ENCODE measurements around the gene NRG3.

NRG3 gene

DNA sequence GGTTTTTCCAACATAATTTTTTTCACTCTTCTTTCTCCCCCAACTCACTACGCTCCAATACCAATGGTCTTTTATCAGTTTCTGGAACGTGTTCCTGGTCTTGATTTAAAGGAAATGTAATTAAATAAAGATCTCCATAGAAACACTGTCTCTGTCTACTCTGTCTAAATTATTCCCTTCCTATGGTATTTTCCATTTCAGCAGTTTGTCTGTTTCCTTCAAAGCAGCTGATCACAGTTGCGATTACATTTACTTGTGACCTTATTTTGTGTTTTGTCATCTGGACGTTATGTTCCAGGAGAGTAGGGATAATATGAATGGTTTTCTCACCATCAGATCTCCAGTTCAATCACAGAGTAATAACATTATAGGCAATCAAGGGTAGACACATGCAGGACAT is 359.2 kb downstream of the NRG3 start:
- no peak for DNase-seq

GRCh38 chr10:82236084-82236731 is 361.2 kb downstream of the NRG3 start:
- DNase-seq = no peak

DNA sequence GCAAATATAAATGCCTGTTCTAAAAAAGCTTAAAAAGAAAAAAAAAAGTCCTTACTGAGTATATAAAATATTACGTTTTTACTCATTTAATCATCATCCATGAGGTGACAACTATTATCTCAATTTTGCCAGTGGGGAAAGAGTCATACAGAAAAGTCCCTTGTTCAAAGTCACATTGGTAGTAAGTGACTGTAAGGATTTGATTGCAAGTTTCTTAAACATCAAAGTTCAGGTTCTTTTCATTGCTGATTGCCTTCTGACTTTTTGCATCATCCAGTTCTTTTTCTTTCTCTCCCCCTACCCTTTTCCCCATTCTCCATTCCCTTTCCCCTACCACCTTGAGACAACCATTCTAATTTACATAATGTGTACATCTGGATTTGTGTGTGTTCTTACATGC is 363.3 kb downstream of the NRG3 start:
- no peak for DNase-seq

DNA sequence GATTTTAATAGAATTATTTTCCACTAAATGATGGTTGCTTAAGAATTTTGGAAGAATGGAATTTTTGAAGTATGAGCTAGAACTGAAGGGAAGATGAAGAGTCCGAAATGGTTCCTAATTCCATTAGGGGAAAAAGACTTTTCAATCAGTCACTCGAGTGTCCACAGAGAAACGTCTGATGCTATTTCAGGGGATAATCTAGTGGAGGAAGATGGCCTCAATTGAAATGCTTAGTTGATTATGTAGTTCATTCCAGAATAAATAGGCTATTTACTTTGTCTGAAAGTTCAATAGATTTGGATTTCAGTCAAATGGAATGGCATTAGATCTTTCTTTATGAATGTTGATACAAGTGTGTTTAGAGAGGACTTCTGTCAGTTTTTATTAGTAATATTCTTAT is 365.4 kb downstream of the NRG3 start:
- DNase-seq = no peak

GRCh38 chr10:82242778-82243177 is 367.8 kb downstream of the NRG3 start:
- no peak for DNase-seq

DNA sequence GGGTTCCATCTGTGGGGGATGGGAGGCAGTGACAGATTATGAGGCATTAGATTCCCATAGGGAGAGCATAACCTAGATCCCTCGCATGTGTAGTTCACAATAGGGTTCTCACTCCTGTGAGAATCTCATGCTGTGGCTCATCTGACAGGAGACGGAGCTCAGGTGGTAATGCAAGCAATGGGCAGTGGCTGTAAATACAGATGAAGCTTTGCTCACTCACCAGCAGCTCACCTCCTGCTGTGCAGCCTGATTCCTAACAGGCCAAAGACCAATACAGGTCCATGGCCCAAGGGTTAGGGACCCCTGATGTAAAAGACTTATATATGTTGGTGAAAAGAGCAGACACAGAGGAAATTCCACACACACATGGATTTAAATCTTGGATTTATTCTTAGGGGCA is 370.2 kb downstream of the NRG3 start:
- no peak for DNase-seq

DNA sequence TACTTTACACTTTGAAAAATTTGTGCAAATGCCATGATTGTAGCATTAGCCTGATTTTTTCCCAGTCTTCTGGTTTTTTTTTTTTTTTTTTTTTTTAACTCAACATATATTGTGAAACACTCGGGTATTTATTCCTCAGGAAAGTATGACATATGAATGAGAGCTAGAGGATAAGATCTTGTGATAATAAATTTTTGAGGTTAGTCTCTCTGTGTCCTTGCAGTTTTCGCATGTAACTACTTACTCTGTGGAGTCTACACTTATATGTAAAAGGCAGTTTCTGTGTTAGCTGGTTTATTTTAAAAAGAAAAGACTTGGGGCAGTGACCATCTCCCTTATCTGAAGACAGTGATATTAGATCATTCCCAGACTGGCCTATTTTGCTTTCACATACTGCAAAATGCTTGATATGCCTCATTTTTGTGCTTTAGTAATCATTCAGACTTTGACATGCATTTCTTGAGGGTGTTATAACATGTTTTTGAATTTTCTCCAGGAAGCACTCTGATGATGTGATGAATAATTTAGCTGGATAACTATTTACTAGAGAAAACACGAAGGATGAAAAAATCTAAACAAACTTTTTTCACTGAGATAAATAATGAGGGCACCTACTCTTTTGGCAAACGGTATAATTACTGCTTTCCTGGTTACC is 371.0 kb downstream of the NRG3 start:
- DNase-seq = no peak

DNA sequence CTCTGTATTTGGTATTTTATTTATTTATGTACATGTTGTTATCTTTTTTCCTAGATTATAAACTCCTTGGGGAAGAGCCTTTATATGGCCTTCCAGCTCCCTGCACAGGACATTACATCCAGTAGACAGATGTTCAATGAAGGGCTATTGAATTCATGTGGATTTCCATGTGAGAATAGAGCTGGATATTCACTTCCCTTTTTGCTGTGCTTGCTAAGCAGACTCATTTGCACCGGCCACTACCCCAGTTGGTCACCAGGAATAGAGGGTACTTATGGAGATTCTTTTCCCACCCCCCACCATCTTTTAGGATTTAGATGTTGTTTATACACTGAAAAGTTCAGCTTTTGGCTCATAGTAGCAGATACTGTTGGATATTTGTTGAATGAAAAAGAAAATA is 374.1 kb downstream of the NRG3 start:
- DNase-seq = no peak

DNA sequence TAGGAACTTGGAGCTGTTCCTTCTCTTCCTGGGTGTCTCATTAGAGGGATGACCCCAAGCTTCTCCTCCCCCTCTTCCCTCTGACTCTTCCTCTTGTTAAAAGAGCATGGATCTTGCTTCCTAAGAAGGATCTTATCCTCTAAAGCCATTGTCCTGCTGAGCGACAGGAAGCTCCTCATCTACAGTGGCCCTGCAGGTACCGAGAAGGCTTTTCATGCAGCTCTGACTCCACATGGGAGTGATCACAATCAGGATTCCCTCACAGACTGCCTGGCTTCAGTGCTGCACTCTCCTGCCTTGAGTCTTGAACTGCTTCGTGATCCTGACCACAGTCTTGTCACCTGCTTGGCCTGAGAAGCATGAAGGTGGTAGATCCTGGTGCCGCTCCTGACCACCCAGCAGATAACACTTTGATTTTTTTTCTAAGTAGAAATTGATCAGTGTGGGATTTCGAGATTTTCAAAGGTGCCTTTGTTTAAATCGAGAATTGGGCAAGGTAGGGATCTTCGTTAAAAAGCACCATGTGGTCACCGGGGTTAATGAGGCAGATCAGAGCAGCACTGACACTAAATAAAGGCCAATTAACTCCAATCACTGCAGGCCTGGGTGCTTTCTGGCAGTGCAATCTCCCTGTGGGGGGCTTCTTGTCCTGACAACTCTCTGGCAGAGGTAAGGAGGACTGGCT is 376.4 kb downstream of the NRG3 start:
- DNase-seq = no peak

DNA sequence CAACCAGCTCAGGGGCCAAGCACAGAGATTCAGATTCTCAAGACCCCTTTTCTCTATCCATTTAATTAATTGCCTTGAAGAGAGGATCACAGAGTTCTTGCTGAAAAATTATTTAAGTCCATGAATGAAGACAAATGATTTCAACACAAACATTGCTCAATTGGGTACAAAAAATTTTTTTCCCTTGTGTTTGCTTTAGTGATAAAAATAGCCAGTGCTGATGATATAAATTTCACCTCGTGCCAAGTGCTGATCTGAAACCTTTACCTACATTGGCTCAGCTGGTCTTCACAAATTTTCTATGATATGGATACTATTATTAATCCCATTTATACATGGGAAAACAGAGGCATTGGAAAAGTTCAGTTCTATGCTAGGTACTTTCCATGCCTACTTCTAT is 377.1 kb downstream of the NRG3 start:
- DNase-seq = no peak

- no peak for DNase-seq
These were observed 379.2 kb downstream of the NRG3 start for GRCh38 chr10:82254237-82254636.

- DNase-seq = no peak
These were observed 381.3 kb downstream of the NRG3 start for GRCh38 chr10:82256275-82256674.

DNA sequence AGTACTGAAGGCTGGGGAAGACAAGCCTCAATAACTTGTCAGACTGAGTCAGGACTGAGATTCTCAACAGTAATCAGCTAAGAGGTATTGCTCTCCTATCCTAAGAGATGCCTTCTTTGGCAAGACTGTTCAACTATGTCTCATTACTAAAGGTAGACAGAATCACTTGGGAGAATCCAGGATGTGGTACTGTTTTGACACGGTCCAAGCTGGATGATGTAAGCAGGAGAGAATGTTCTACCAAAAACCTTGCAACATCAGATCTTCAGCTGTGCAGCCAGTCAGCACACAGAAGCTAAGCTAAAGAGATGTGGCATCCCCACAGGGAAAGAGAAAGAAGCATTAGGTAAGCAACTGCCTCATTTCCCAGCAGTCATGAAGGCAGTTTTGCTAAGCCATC is 391.4 kb downstream of the NRG3 start:
- DNase-seq = no peak

DNA sequence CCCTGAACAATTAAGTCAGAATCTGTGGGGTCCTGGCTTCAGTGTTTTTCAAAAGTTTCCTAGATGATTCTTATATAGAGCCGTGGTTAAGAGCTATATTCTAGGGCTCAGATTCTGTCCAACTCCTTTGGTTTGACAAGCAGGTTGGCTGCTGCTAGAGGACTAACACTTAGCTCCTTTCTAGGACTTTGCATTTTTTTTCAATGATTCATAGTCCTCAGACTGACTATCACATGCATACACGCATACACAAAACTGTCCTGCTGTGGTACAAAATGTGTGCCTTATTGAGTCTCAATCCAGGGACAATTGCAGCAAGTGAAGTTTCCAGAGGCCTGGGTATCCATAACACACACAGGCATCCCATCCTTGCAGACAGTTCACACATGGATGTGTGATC is 392.0 kb downstream of the NRG3 start:
- no peak for DNase-seq

- DNase-seq = no peak
These were observed 392.5 kb downstream of the NRG3 start for GRCh38 chr10:82267465-82267864.

DNA sequence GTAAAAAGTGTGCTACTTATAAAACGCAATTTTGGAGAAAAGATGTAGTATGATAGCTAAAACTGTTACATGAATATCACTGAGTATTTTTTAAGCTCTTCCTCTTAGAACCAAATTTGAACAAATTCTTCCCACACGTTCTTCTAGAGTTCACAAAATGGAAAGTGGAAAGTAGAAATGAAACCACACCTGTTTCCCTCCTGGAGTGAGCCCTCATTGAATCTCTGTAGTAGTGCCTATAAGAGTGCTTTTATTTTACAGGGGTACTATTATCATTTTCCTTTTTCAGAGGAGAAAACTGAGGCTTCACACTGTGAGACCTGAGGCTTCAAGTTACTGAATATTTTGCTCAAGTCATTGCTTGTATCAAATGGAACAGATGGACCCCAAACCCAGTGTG is 393.0 kb downstream of the NRG3 start:
- DNase-seq = no peak

DNA sequence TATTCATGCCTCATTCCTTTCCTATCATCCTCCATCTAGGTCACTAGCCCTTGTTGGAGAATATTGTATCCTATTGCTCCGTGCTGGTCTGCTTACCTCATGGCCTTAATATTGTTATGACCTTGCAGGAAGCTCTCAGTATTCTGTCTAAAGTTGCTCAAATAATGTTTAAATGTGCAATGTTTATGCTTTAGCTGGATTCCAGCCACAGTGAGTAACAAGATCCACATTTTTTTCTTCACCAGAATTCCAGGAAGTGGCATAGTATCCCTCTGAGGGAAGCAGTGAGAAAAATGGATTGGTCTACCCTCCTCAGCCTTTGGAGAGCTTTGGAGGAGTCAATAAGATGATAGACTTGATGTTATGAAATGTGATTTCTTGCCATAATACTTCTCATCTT is 402.6 kb downstream of the NRG3 start:
- DNase-seq = no peak

DNA sequence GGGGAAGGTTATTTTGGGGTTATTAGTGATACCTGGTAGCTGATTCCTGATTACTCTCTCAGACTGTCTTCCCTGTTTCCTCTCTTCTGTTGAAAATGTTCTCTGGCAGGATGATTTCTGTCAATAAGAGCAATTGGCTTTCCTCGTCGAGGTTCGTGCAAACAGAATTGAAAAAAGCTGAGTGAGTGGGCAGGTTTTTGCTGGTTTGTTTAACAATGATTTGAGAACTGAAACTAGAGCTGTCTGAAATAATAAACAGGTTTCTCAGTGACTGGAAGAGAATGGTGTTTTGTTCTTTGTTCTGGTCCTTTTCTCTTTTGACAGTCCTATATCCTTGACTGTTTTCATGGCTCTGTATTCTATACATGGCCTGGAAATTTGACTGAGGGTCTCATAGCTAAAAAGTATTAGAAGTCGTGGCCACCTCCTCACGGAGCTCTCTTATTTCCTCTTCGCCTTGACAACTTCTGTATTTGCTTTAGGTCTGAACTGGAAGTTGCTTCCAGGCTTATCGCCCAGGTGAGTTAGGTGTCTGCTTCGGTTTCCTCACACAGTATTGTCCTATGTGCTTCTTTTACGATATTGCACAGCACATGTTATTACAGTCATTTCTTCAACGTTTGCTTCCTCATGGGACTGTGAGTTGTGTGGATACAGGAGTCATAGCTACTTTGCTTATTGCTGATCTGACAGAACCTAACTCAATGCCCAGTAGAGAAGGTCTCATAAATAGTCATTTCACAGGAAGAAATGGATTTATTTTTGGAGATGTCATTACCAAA is 403.6 kb downstream of the NRG3 start:
- DNase-seq = no peak

- DNase-seq = no peak
These were observed 407.9 kb downstream of the NRG3 start for GRCh38 chr10:82282782-82283456.

DNA sequence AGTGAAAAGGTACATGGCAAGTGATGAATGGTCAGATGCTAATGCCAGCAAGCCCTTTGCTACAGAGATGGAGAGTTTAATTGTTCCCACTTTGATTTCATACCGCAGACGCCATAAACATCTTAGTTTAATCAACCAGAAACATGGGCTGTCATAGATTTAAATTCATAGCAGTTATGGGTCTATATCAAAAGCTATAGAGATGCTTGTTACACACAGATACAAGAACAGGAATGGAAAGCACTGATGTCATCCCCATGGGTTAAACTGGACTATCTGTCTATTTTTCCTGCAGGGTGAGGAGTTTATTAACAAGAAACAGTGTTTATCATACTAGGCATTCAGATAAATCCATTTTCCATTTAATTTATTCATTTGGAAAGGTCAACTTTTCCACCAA is 409.2 kb downstream of the NRG3 start:
- DNase-seq = no peak

DNA sequence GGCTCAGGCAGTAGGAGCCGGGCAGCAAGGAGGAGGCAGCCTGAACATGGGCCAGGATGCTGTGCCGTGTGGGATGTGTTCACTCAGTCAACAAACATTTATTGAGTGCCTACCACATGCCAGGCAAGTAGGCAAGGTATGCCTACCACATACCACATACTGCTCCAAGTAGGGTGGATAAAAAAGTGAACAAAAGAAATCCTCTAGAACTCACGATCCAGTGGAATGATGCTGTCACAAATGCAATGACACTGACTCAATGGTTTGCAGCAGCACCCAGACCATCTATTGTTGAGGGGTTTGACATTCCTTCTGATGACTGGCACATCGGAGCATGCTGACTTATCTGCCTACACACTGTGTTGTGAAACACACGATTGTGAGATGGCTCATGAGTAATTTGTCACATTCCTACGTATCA is 413.5 kb downstream of the NRG3 start:
- DNase-seq = no peak

DNA sequence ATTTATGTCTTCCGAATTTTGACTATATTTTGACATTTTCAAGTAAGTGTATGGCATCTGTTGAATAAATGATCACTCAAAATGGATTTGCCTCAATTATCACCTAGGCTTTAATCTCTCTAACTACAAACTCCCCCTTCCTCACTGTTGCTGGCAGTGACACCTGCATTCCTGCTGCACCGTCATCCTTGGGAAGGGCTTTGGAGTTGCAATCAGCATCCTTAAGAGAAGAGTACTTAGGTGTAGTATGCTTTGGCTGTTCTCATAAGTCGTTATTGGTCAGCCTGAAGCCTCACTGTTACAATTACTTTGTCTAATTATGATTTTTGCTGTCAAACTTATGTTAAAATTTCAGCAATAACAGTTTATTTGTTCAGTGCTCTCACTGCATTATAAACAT is 415.0 kb downstream of the NRG3 start:
- no peak for DNase-seq

GRCh38 chr10:82294874-82295378 is 419.9 kb downstream of the NRG3 start:
- DNase-seq = no peak

Measured in activated CD4-positive, alpha-beta T cell treated with anti-CD3 and anti-CD28 coated beads for 4 hours (primary cell).